Astrocyte (in vitro differentiated cells and primary cell): ENCODE data around the gene CCNF. TPM values are rescaled to one million over a fixed set of nuclear protein-coding genes. Genes with fewer than 3 reads are reported as not detected.

ENCODE experiments used
- DNase-seq: peaks from one replicate; pipeline ENCODE4 v3.0.0-alpha.2; 2010; ENCODE audit warnings: low read depth
- FAIRE-seq: peaks from 2 replicates; lab custom pipeline; 2011; peaks lifted over from hg19 to GRCh38; lab: Jason Lieb, UNC
- H2AFZ ChIP-seq: 2 replicates; pipeline ENCODE4 v1.6.0; 2012; ENCODE audit warnings: low read depth, low read length, inconsistent platforms
- H3K27ac ChIP-seq: 2 replicates; pipeline ENCODE4 v1.5.1; 2011; ENCODE audit warnings: low read depth, low read length, inconsistent platforms
- H3K27me3 ChIP-seq: 2 replicates; pipeline ENCODE4 v1.6.0; 2011; ENCODE audit warnings: low read length, inconsistent platforms; ENCODE audit not compliant: insufficient read depth
- H3K36me3 ChIP-seq: 2 replicates; pipeline ENCODE4 v1.5.1; 2011; ENCODE audit warnings: low read length, inconsistent platforms; ENCODE audit not compliant: insufficient read depth
- H3K4me1 ChIP-seq: 2 replicates; pipeline ENCODE4 v1.5.1; 2011; ENCODE audit warnings: low read length, inconsistent platforms; ENCODE audit not compliant: insufficient read depth
- H3K4me2 ChIP-seq: 2 replicates; pipeline ENCODE4 v1.6.0; 2012; ENCODE audit warnings: low read length, inconsistent platforms
- H3K4me3 ChIP-seq: 2 replicates; pipeline ENCODE4 v1.5.1; 2011; ENCODE audit warnings: low read depth, mild to moderate bottlenecking, low read length, inconsistent platforms; ENCODE audit not compliant: insufficient read depth
- H3K79me2 ChIP-seq: 2 replicates; pipeline ENCODE4 v1.6.0; 2012; ENCODE audit warnings: mild to moderate bottlenecking, low read length, inconsistent platforms; ENCODE audit not compliant: insufficient read depth
- H3K9ac ChIP-seq: 2 replicates; pipeline ENCODE4 v1.6.0; 2012; ENCODE audit warnings: mild to moderate bottlenecking, low read length, inconsistent platforms
- H3K9me3 ChIP-seq: 2 replicates; pipeline ENCODE4 v1.5.1; 2012; ENCODE audit warnings: low read depth, mild to moderate bottlenecking, low read length, inconsistent platforms; ENCODE audit not compliant: insufficient read depth
- H4K20me1 ChIP-seq: 2 replicates; pipeline ENCODE4 v1.6.0; 2012; ENCODE audit warnings: low read length, inconsistent platforms; ENCODE audit not compliant: insufficient read depth
- H3K27ac Mint-ChIP-seq: one replicate; pipeline ENCODE4 v1.8.0; 2021; ENCODE audit warnings: mild to moderate bottlenecking, mixed read lengths; ENCODE audit not compliant: unreplicated experiment
- H3K27me3 Mint-ChIP-seq: one replicate; pipeline ENCODE4 v1.8.0; 2021; ENCODE audit warnings: low read depth, mixed read lengths; ENCODE audit not compliant: unreplicated experiment
- H3K36me3 Mint-ChIP-seq: one replicate; pipeline ENCODE4 v1.8.0; 2021; ENCODE audit warnings: low read depth, mixed read lengths; ENCODE audit not compliant: unreplicated experiment
- H3K4me1 Mint-ChIP-seq: one replicate; pipeline ENCODE4 v1.8.0; 2021; ENCODE audit warnings: low read depth, mixed read lengths; ENCODE audit not compliant: unreplicated experiment
- H3K4me3 Mint-ChIP-seq: one replicate; pipeline ENCODE4 v1.8.0; 2021; ENCODE audit warnings: mild to moderate bottlenecking, moderate library complexity, mixed read lengths; ENCODE audit not compliant: unreplicated experiment
- H3K9me3 Mint-ChIP-seq: one replicate; pipeline ENCODE4 v1.8.0; 2021; ENCODE audit warnings: mild to moderate bottlenecking, mixed read lengths; ENCODE audit not compliant: unreplicated experiment
- EZH2 ChIP-seq: IDR thresholded peaks from 2 replicates; pipeline ENCODE4 v1.6.1; 2012; ENCODE audit warnings: mild to moderate bottlenecking, low read length, inconsistent platforms; ENCODE audit not compliant: insufficient read depth
- total RNA-seq: library from RNA; stranded (reverse); gene quantifications from 2 replicates; pipeline ENCODE4 v1.2.1, GENCODE V29; 2021
- TF ChIP-seq, protein P1 (sequence below): IDR thresholded peaks from 2 replicates; pipeline ENCODE4 v1.5.1; 2011; ENCODE audit warnings: low read depth, mild to moderate bottlenecking, inconsistent platforms, low read length, moderate library complexity; ENCODE audit not compliant: insufficient read depth

CCNF gene
- total RNA-seq, 1 donor from 2014 or later: 6.4 TPM

DNA sequence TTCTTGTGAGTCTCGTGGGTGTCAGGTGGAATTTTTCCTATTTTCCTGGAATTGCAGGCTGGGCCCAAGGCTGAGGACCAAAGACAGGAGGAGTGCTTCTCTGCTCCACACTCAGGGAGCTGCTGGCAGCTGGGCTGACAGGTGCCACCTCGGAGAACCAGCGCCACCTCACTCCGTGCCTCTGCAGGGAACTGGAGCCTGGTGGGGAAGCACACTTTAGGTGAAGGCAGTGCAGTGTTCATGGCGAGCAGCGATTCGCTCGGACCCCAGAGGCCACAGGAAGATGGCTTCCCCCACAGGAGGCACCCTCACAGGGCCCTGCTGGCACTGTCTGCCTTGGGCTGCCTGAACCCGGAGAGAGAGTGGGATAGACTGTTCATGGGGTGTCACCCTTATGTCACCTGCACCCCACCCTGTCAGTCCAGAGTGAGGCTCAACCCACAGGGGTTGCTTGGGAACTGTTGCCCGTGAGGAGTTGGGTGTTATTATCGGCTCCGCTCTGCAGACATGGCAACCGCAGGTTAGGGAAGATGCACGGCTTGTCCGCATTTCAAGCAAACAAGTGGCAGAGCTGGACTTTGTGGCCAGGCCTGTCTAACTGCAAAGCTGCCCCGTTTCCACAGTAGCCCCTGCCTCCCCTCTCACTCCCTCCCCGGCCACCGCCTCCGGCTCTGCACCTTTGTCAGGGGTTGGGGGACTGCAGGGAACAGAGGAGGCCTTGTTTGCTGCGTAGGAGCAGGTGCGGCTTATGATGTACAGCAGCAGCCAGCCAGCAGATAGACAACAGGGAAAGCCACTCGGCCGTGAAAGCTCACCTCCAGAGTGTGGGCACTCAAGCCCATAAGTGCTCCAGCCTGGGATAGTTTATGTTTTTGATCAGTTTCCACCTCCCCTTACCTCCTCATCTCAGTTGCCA, 61.2 kb downstream of the CCNF start:
- Histone ChIP-seq H3K79me2 (no peaks in the 10 kb centered on the region), H3K27me3 (no peaks in the 10 kb centered on the region), H3K27ac (no peak overlapping the region), H2AFZ (no peak overlapping the region), H4K20me1 (peaks cover 41% of the 10 kb centered on the region), H3K9me3 (no peaks in the 10 kb centered on the region), H3K4me3 (no peak overlapping the region), H3K9ac (no peak overlapping the region), H3K4me1 (peaks cover 8% of the 10 kb centered on the region), H3K4me2 (no peak overlapping the region), H3K36me3 (no peaks in the 10 kb centered on the region)
- TF ChIP-seq, protein P1, sequence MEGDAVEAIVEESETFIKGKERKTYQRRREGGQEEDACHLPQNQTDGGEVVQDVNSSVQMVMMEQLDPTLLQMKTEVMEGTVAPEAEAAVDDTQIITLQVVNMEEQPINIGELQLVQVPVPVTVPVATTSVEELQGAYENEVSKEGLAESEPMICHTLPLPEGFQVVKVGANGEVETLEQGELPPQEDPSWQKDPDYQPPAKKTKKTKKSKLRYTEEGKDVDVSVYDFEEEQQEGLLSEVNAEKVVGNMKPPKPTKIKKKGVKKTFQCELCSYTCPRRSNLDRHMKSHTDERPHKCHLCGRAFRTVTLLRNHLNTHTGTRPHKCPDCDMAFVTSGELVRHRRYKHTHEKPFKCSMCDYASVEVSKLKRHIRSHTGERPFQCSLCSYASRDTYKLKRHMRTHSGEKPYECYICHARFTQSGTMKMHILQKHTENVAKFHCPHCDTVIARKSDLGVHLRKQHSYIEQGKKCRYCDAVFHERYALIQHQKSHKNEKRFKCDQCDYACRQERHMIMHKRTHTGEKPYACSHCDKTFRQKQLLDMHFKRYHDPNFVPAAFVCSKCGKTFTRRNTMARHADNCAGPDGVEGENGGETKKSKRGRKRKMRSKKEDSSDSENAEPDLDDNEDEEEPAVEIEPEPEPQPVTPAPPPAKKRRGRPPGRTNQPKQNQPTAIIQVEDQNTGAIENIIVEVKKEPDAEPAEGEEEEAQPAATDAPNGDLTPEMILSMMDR: no peak
- TF ChIP-seq EZH2: no peak
- H3K9me3 Mint-ChIP-seq: no peaks in the 10 kb centered on the region
- no peak overlapping the region for H3K27ac Mint-ChIP-seq
- no peak overlapping the region for H3K4me3 Mint-ChIP-seq
- H3K4me1 Mint-ChIP-seq: peaks cover 4% of the 10 kb centered on the region
- H3K27me3 Mint-ChIP-seq: peaks cover 3% of the 10 kb centered on the region
- FAIRE-seq (no peak), DNase-seq (no peak)
- peaks cover 9% of the 10 kb centered on the region for H3K36me3 Mint-ChIP-seq

DNA sequence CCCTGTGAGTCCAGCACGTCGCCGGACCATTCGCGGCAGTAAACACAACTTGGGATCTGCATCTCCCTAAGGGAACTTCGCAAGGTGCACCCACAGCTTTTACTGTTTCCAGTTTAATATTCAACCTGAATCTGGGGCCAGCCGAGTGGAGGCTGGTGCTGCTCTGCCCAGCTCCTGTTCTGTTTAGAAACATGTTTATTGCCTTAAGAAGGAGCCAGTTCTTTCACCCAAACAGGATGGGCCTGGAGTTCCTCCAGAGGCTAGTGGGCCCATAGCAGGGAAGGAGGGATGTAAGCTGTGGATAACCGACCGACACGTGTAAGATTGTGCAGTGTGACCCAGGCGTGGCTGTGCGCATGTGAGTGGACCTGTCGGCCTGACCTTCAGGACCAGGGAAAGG, 63.0 kb downstream of the CCNF start:
- Histone ChIP-seq H3K9ac (no peak overlapping the region), H4K20me1 (peaks cover 28% of the 10 kb centered on the region), H3K79me2 (no peaks in the 10 kb centered on the region), H3K36me3 (no peaks in the 10 kb centered on the region), H3K27me3 (no peaks in the 10 kb centered on the region), H3K27ac (no peak overlapping the region), H3K4me1 (peaks cover 2% of the 10 kb centered on the region), H2AFZ (no peak overlapping the region), H3K4me3 (no peak overlapping the region), H3K9me3 (no peaks in the 10 kb centered on the region), H3K4me2 (no peak overlapping the region)
- DNase-seq: no peak
- TF ChIP-seq, protein P1: no peak
- no peak for TF ChIP-seq EZH2
- no peak overlapping the region for H3K4me3 Mint-ChIP-seq
- no peak overlapping the region for H3K27ac Mint-ChIP-seq
- peaks cover 2% of the 10 kb centered on the region for H3K4me1 Mint-ChIP-seq
- no peak for FAIRE-seq
- H3K9me3 Mint-ChIP-seq: no peaks in the 10 kb centered on the region
- H3K36me3 Mint-ChIP-seq: peaks cover 6% of the 10 kb centered on the region
- peaks cover 3% of the 10 kb centered on the region for H3K27me3 Mint-ChIP-seq

DNA sequence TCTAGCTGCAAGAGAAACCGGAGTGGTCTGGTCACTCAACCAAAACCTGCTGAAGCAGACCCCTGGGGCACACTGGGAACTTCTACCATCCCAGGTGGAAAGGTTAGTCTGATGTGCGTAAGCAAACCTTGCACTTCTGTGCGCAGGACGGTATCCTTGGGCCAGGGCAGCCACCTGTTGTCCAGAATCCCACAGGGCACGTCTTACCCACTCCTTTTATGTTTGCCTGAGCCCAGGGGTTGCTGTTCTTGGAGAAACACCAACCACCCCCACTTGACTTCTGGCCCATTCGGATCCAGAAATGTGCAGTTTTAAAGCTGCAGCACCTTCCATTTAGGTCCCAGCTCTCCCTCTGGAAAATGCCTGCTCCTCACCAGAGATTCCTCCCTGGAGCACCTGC, 64.4 kb downstream of the CCNF start:
- Histone ChIP-seq H3K9me3 (no peaks in the 10 kb centered on the region), H3K4me3 (no peak overlapping the region), H3K4me2 (no peak overlapping the region), H2AFZ (no peak overlapping the region), H3K79me2 (no peaks in the 10 kb centered on the region), H3K9ac (no peak overlapping the region), H4K20me1 (peaks cover 19% of the 10 kb centered on the region), H3K27me3 (no peaks in the 10 kb centered on the region), H3K27ac (no peak overlapping the region), H3K4me1 (no peaks in the 10 kb centered on the region), H3K36me3 (no peaks in the 10 kb centered on the region)
- TF ChIP-seq, protein P1: no peak
- TF ChIP-seq EZH2: no peak
- Mint-ChIP-seq H3K27me3 (peaks cover 3% of the 10 kb centered on the region), H3K27ac (no peak overlapping the region), H3K4me3 (no peak overlapping the region), H3K4me1 (no peaks in the 10 kb centered on the region), H3K36me3 (peaks cover 6% of the 10 kb centered on the region), H3K9me3 (no peaks in the 10 kb centered on the region)
- DNase-seq: no peak
- no peak for FAIRE-seq
